GM18909 (cell line): ENCODE measurements around the gene EIF5AL1.
"Not testable (repeated sequence)": the region's sequence is repeated elsewhere in the genome, so short reads cannot be mapped to it uniquely, and the experiment has no call there.

ENCODE experiments used
- ATAC-seq: cut with Tn5 transposase; IDR thresholded peaks from one replicate; pipeline ENCODE4 v1.9.1; 2021; ENCODE audit warnings: mild to moderate bottlenecking; ENCODE audit not compliant: unreplicated experiment, poor library complexity

The EIF5AL1 gene

GRCh38 chr10:79508245-79508644 is 4.1 kb upstream of the EIF5AL1 start:
- ATAC-seq, result not testable (repeated sequence)

- peak; percentile 56 for ATAC-seq
Observed at GRCh38 chr10:79509306-79509933, 2.9 kb upstream of the EIF5AL1 start.

GRCh38 chr10:79509934-79510508 is 2.3 kb upstream of the EIF5AL1 start:
- not testable (repeated sequence) for ATAC-seq

GRCh38 chr10:79516532-79517205 is 4.3 kb downstream of the EIF5AL1 start:
- ATAC-seq, result not testable (repeated sequence)

GRCh38 chr10:79517567-79517966 is 5.2 kb downstream of the EIF5AL1 start:
- not testable (repeated sequence) for ATAC-seq

GRCh38 chr10:79521751-79522150 is 9.4 kb downstream of the EIF5AL1 start:
- not testable (repeated sequence) for ATAC-seq

- not testable (repeated sequence) for ATAC-seq
Observed at GRCh38 chr10:79522464-79522863, 10.1 kb downstream of the EIF5AL1 start.

- not testable (repeated sequence) for ATAC-seq
Observed at GRCh38 chr10:79523157-79523853, 11.0 kb downstream of the EIF5AL1 start.

GRCh38 chr10:79525049-79525710 is 12.8 kb downstream of the EIF5AL1 start:
- peak; percentile 96 for ATAC-seq

GRCh38 chr10:79528261-79528660 is 15.9 kb downstream of the EIF5AL1 start:
- not testable (repeated sequence) for ATAC-seq

GRCh38 chr10:79533142-79533902 is 21.0 kb downstream of the EIF5AL1 start:
- ATAC-seq, result not testable (repeated sequence)

GRCh38 chr10:79533903-79534175 is 21.5 kb downstream of the EIF5AL1 start:
- ATAC-seq, result not testable (repeated sequence)

- not testable (repeated sequence) for ATAC-seq
Observed at GRCh38 chr10:79538311-79538710, 26.0 kb downstream of the EIF5AL1 start.

GRCh38 chr10:79540930-79541329 is 28.6 kb downstream of the EIF5AL1 start:
- ATAC-seq, result peak; percentile 86

- no peak for ATAC-seq
Observed at GRCh38 chr10:79542626-79543025, 30.3 kb downstream of the EIF5AL1 start.

GRCh38 chr10:79544408-79544807 is 32.1 kb downstream of the EIF5AL1 start:
- not testable (repeated sequence) for ATAC-seq

GRCh38 chr10:79544926-79545659 is 32.8 kb downstream of the EIF5AL1 start:
- not testable (repeated sequence) for ATAC-seq

- not testable (repeated sequence) for ATAC-seq
Observed at GRCh38 chr10:79547128-79547527, 34.8 kb downstream of the EIF5AL1 start.

- ATAC-seq, result no peak
Observed at GRCh38 chr10:79547973-79548372, 35.6 kb downstream of the EIF5AL1 start.
